ENCODE measurements around the gene RGS3. TPM values are rescaled to one million over a fixed set of nuclear protein-coding genes. Genes with fewer than 3 reads are reported as not detected.

RGS3 gene
- polyA plus RNA-seq, 4 donors, result 41.3 to 52.9 (median 47.4) TPM

DNA sequence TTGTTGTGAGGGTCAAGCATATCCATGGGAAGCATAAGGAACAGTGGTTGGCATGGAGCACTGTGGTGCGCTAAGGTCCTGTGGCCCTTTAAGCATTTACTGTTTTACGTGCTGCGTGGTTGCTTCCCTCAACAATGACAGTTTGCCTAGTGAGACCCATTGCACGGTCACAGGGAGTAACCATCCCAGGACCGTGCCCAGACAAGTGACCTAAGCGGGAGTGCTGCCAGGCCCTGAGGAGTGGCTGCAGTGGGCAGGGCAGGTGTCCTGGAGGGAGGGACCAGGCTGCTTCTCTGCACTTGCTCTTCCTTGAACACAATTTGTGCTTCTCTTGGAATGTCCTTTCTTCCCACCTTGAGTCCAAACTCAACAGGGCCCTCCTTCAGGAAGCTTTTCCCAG lies 64.6 kb downstream of the RGS3 start:
- no peak for DNase-seq (ENCODE audit: low read depth in 4 of 4, low spot score in 2 of 4)

DNA sequence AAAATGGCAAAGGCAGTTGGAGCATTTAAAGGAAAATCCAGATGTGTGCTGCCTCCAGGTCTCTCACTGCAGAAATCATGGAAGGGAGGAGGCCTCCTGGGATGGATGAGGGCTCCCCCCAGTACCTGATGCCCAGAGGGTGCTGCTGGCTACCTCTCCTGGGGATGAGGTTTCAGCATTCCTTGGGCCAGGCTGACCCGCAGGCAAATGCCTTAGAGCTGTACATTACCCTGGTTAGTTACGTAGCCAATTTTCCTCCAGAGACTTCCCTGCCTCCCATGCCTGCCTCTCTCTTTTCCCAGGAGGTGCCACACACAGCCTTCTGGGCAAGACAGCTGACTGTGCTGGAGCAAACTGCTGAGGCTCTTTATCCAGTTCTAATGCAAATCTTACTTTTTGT lies 65.3 kb downstream of the RGS3 start:
- no peak for DNase-seq (ENCODE audit: low read depth in 4 of 4, low spot score in 2 of 4)

DNA sequence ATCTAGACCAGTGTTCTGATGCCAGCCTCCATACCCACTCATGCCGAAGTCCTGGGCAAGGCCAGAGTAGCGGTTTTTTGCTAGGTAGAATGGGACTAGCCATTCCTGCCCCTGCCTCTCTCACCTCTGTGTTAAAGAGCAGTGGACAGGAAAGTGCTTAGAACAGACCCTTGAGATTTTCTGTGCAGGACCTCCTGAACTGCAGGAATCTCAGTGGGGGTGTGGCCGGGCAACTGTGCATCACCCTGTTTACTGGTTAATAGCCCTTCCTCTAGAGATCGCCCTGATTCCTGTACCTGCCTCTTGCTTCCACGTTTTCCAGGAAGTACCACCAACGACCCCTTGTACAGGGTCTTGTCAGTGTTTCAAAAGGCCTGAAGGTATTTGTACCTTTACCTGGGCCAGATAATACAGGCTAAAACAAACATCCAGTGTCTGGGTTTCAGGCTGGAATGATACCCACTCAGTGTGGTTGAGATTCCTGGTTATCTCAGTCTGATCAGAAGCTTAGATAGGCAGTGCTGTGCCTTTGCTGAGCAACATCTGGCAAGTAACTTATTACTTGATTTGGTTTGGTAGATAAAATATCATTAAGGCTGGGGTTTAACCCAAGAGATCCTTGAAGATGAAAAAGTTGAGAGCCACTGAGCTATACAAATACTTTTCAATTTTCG lies 65.9 kb downstream of the RGS3 start:
- DNase-seq (ENCODE audit: low read depth in 4 of 4, low spot score in 2 of 4), result no peak

DNA sequence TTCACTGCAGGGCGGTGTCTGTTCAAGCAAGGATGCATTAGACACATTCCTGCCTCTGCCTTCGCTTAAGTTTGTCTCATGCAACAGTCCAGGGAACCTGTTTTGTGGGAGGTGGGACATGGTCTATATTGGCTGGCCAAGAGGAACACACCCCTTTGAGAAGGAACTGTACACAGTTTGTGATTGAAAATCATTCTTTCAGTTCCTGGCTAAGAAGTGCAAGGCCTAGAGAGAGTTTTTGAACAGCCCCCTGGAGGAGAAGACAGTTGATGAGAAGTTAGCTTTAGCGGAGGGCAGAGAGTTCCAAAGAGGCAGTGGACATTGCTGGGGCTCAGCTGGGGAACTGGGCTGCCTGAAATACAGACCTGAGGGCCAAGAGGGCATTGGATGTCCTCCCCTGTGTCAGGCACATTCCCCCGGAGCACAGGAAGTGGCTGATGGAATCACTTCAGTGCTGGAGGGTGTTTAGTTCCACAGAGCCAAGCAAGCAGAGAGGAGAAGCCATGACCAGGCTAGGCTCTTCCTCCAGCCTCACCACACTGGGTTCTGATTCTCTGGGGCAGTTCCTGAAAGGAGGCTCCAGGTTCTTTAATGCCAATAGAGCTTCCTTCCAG lies 66.6 kb downstream of the RGS3 start:
- DNase-seq (ENCODE audit: low read depth in 4 of 4, low spot score in 2 of 4), result no peak

DNA sequence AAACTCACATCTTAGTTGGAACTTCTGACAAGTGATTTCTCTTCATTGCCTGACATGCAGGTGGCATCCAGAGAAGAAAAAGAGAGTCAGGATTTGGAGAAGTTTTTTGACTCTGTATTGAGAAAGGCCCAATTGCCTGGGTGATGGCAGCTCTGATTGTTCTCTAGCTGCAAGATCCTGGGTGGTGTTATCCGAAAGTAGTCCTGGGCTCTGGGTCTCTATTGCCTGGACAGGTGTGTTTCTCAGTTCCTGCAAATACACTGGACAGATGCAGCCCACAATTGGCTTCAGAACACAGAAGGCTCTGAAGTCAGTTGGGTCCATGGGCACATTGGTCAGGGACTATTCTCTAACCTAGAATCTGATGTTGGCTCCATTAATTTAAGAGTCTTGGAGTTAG lies 67.4 kb downstream of the RGS3 start:
- no peak for DNase-seq (ENCODE audit: low read depth in 4 of 4, low spot score in 2 of 4)

DNA sequence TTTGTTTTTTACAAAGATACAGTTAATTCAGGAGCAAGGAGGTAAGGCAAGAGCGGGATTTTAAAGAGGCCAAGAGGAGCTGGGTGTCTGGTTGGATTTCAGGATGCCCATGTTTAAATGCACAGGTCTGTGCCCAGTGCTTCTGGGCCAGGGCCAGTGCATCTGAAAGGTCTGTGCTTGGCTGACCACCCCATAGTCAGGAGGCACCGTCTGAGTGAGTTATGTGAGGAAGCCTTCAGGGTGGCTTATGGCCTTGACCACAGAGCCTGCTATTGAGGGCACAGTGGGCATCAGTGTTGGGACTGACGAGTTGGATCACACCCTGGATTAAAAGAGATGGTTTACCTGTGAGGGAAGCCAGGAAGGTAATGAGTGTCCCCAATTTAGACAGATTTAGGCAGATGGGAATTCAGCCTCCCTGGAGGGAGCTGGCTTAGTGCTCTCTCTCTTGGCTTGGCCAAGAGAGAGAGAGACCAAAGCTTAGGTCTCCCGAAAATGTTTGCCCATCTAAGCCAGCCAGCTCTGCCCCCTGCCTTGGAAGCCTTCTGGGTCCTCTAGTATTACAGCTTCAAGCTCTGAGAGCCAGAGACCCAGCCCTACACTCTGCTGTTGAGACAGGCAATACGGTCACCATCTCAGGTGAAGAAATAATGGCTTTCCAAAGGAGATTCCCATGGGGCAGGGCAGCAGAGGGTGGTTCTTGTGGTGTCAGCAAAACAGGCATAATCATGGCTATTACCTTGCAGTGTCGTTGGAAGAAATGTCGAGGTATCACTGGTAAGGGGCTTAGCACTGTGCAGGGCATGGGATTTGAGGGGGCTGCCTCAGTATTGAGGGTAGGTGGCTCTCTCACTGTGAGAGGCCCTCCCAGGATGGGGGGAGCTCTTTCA lies 68.6 kb downstream of the RGS3 start:
- no peak for DNase-seq (ENCODE audit: low read depth in 4 of 4, low spot score in 2 of 4)

DNA sequence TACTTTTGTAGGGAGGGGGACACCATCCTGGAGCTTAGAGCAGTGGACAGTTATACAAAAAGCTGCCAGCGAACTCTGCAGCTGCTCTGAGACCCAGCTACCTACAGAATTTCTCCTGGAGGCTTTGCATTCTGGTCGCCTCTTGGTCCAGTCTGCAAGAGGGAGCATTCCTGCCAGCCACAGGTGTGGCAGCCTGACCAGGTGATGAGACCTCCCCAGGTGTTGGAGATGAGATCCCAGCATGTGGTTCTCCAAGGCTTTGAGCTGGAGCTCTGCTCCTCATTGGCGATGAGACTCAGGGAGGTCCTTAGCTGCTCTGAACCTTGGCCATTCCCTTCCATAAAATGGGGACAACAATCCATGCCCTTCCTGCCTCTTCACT lies 69.3 kb downstream of the RGS3 start:
- DNase-seq (ENCODE audit: low read depth in 4 of 4, low spot score in 2 of 4), result no peak

DNA sequence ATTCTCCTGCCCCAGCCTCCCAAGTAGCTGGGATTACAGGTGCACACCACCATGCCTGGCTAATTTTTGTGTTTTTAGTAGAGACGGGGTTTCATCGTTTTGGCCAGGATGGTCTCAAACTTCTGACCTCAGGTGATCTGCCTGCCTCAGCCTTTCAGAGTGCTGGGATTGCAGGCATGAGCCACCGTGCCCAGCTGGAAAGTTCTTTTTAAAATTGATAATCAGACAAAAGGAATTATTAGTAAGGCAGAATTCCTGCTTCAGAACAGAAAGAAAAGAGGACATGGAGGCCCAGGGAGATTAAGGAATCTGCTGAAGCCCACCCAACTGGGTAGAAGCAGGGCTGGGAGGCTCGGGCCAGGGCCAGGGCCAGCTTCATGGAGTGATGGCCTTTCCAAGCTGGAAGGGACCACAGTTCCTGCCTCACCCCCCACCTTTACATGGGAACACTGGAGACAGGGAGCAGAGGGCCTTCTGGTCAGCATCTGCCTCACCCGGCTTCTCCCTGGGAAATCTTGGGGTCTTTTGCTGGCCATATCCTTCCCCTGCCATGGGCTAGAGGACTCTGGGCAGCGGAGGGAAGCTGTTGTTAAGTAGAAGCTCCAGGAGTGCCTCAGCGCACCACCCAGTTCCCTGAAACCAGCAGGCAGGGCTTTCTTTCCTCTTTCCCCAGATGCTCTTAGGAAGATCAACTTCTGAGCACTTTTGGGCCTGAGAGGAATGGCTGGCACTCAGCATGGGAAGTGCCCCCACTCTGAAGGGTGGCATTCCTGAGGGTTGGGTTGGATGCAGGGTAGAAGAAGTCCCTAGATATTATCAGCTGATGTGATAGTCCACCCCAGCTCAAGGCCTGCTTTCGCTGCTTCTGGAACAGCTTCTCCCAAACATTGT lies 70.1 kb downstream of the RGS3 start:
- DNase-seq (ENCODE audit: low read depth in 4 of 4, low spot score in 2 of 4), result no peak

DNA sequence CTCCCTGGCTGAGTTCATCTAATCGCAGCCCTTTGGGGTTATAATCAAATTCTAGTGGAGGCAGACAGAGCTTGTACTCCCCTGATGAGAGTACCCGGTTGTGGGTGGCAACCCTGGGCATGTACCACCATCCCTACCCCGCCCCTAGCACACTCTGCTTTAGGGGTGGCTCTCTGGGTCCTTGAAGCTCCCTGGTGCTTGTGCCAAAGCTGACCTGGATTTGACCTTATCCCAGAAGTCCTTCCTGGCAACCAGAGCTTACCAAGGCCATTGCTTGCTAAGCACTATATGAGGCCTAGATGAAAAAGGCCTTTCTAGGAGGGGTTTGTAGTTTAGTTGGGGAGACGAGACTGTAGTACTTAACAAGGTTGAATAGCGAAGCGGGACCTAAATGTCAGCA lies 72.2 kb downstream of the RGS3 start:
- no peak for DNase-seq (ENCODE audit: low read depth in 4 of 4, low spot score in 2 of 4)

DNA sequence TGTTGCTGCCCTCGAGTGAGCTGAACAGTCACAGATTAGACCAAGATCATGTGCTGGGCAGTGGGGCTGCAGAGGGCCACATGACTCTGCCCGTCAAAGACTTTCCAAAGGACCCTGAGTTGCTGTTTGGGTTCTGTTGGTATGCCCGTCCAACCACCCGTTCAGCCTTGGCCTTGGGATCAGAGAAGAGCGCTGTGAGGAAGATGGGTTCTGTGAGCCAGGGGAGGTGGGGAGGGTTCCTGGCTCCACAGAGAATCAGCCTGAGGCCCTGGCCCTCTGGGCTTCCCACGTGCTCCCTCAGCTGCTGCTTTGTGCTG lies 72.6 kb downstream of the RGS3 start:
- no peak for DNase-seq (ENCODE audit: low read depth in 4 of 4, low spot score in 2 of 4)

DNA sequence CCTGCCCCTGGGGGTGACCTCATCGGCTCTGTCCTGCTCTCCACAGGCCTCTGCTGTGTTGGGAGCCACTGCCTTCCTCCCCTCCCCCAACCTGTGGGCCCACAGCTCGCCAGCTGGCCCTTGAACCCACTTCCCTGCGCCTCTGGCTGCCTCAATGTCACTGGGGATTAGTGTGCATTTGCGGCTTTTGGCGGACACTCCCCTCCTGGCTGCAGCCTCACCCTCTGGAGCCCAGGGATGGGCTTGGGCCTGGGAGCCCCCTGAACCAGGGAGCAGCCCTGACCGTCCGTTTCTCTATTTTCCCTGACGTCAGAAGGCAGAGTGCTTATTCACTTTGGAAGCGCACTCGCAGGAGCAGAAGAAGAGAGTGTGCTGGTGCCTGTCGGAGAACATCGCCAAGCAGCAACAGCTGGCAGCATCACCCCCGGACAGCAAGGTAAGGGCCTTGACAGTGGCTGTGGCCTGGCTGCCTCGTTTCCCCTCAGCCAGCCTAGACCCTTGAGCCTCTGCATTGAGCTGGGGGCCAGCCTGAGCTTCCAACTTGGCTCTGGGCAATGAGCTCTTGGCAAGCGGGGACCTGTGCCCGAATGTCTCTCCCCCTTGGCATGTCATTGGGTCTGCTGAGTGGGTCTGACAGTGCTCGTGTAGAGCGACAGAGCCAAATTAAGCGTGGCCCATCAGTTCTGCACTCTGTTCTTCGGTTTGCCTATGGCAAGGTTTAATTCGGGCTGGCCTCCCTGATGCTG lies 73.1 kb downstream of the RGS3 start:
- DNase-seq (ENCODE audit: low read depth in 4 of 4, low spot score in 2 of 4), result no peak

DNA sequence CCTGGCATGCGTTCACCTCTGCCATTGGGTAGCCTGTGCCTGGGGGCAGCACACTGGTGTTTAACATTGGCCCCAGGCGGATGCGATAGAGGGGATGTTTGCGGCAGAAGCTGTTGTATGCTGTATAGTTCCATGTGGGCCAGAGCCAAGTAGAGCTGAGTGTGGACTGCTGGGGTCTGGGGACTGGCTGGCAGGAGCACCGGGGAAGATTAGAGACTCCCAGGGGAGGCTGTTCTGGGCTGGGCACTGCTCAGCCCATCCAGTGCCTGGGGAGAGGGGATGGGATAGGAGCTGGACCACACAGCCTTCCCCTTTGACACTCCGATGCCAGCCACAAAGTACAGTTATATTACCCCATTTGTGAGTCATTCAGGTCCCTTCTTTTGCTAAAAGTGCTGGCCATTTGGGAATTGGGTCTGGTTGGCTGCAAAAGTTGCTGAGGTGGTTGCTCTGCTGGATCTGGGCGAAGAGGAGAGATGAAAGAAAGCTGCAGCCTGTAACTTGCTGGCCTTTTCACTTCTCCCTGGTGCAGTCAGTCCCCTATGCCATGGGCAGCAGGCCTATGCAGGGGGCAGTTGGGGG lies 73.8 kb downstream of the RGS3 start:
- DNase-seq (ENCODE audit: low read depth in 4 of 4, low spot score in 2 of 4), result no peak

DNA sequence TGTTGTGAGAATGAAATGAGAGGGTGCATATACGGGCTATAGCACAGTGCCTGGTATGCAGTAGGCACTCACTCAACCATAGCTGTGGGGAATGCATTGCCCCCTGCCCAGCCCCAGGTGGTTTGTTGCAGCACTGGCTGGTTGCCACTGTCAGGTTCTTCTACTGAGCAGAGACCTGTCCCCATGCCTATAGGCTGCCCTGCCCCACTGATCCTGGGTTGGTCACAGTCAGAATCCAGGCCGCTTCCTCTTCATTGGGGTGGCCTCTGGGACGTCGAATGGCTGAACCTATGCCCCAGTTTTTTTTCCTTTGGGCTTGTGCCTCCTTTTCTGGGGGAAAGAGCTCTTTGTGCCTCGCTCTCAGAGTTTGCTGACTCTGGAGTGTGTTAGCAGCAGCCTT lies 74.6 kb downstream of the RGS3 start:
- DNase-seq (ENCODE audit: low read depth in 4 of 4, low spot score in 2 of 4), result no peak

DNA sequence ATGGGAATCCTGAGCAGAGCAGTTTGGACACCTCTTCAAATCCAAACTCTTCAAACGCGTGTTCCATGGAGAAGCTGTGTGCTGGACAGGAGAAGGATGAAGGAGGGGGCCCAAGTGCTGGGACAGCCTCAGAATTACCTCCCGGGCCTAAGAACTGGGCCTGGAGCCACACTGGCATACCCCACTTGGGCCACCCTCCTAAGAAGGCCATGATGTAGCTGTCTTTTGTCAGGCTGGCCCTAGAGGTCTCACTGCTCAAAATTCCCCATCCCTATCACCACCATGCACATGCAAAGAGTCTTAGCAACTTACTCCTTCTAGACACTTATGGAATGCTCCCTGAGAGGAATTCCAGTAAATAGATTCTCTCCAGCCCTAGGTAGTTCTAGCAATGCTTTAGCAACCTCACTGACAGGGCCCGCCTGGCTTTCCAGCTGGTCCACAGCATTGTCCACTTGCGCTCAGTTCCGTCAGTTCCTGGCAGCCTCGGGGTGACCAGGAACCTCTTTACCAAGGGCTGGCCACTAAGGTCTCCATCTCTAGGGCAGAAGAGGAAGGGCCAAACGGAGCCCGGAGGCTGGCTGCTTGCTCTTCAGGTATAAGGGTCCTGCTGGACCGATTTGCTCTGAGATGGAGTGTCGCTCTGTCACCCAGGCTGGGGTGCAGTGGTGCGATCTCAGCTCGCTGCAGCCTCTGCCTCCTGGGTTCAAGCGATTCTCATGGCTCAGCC lies 75.3 kb downstream of the RGS3 start:
- DNase-seq (ENCODE audit: low read depth in 4 of 4, low spot score in 2 of 4), result no peak

DNA sequence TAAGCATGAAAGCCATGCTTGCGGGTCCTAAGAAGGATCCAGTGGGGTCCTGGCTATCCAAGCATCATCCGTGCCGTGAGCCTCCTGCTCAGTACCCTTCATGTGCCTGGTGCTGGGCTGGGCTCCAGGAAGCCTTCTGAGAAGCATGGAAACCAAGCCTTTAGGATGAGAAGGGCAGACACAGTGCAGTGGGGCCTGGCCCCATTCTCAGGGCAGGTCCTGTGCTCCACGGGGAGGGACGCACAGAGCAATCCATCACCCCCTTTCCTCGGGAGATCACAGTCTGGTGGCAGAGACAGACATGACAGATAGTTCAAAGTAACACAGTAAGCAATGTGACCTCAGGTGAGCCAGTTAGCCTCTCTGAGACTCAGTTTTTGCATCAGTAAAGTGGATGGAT lies 76.9 kb downstream of the RGS3 start:
- DNase-seq (ENCODE audit: low read depth in 4 of 4, low spot score in 2 of 4), result no peak

DNA sequence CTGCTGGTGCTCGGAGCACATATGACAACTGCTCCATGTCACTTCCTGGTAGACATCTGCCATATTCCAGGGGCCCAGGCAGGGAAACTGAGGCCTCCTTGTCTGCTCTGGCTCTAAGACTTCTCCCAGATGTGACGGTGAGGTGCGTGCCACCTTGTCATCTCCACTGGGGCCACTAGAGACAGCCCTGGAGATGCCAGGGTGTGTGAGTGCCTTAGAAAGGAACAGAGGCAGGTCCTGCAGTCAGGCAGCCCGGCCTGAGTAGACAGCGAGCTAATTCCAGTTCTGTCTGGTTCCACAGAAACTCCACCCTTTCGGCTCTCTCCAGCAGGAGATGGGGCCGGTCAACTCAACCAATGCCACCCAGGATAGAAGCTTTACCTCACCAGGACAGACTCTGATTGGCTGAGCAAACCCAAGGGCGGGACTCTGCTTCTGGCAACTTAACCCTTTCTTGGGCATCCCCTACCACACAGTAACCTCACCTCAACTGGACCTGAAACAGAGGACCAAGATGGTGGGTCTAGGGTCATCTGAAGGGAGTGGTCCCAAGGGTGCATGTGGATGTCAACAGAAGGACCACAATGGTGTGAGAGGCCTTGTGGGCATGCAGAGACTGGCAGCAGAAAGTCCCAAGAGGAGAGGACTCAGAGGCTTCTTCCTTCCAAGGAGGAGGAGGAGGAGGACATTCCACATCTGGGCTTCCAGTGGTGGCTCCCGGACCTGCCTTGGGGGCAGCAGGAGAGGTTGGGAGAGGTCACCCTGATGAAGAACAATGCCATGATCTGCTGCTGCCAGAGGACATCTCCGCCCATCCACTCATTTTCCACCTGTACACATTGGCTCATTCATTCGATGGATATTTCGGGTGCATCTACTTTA lies 77.7 kb downstream of the RGS3 start:
- DNase-seq (ENCODE audit: low read depth in 4 of 4, low spot score in 2 of 4), result no peak

DNA sequence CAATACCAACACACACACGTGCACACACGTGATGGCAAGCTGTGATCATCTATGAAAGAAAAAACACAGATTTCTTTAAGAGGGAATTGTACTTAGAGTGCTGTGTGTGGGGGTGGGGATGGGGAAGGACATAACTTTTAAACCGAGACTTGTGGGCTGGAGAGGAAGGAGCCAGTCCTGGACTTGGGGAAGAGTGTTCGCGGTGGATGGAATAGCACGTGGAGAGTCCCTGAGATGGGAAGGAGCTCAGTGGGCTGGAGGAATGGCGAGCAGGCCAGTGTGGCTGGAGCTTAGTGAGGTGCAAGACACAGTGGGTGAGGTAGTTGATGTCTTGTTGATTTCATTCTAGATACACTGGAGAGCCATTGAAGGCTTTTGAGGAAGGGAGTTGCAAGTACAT lies 78.5 kb downstream of the RGS3 start:
- DNase-seq (ENCODE audit: low read depth in 4 of 4, low spot score in 2 of 4), result no peak

DNA sequence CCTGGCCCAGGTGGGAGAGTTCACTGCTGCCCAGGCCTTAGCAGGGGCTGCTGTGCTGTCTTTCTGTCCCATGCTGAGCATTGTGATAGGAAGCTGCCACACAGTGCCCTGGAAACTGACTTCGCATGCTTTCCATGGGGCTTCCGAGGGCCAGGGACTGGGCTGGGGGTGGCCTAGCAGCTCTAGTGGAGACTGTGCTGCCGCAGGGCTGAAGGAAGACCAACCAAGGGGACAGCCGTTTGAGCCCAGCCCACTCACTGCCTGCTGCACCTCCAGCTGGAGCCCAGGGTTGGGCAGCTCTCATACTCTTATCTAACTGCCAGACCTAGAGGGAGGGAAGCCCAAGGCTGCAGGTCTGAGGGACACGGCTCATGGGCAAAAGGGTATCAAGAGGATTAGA lies 79.2 kb downstream of the RGS3 start:
- no peak for DNase-seq (ENCODE audit: low read depth in 4 of 4, low spot score in 2 of 4)
